Esophagus squamous epithelium (tissue), 4 donors: ENCODE measurements around the gene CTDP1.

Source experiments
- POLR2A ChIP-seq, 4 donors: fragments of 450-650 bp; IDR thresholded peaks; one replicate each; pipeline ENCODE4 v1.6.1; 2017; ENCODE audit warnings: antibody characterized with exemption in 4 of 4, mild to moderate bottlenecking in 4 of 4, moderate library complexity in 3 of 4
- TF ChIP-seq, protein P1 (sequence below), 6 experiments: fragments of 450-650 bp in 4 of 6; fragments of 200-600 bp in 2 of 6; sonication (generic) in 2 of 6; IDR thresholded peaks; one replicate each; pipeline ENCODE4 v1.5.1; 2016 to 2019; ENCODE audit warnings: antibody characterized with exemption in 6 of 6, mild to moderate bottlenecking in 4 of 6, moderate library complexity in 4 of 6

DNA sequence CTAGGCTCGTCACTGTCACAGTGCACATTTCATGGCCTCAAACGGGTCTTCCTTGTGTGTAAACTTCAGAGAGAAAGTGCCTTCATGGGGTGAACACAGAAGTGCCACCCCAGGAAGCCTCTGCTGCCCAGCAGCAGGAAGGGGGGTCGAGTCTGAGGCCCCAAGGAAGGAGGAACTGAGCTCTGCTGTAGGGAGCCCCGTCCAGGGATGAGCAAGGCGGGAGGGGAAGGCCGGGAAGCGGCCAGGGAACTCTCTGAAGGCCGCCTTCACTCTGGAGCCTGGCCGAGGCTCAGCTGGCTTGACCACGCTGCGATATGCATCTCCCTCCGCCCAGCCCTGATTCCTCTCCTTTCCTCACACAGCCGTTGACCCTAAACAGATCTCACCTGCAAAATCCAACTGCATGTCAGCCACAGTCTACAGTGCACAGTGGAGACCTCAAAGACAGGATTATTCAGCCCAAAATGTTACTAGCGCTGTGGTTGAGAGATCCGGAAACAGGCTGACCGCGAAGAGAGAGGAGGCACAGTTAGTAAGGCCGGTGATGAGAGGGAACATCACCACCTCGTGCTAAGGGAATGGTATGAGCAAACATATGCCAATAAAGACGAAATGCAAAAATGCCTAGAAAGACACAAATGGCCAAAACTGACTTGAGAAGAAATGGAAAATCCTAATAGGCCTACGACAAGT lies 34.2 kb upstream of the CTDP1 start:
- TF ChIP-seq, protein P1, sequence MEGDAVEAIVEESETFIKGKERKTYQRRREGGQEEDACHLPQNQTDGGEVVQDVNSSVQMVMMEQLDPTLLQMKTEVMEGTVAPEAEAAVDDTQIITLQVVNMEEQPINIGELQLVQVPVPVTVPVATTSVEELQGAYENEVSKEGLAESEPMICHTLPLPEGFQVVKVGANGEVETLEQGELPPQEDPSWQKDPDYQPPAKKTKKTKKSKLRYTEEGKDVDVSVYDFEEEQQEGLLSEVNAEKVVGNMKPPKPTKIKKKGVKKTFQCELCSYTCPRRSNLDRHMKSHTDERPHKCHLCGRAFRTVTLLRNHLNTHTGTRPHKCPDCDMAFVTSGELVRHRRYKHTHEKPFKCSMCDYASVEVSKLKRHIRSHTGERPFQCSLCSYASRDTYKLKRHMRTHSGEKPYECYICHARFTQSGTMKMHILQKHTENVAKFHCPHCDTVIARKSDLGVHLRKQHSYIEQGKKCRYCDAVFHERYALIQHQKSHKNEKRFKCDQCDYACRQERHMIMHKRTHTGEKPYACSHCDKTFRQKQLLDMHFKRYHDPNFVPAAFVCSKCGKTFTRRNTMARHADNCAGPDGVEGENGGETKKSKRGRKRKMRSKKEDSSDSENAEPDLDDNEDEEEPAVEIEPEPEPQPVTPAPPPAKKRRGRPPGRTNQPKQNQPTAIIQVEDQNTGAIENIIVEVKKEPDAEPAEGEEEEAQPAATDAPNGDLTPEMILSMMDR (IDR thresholded peaks at IDR 0.05): no peak
- no peak for TF ChIP-seq POLR2A (IDR thresholded peaks at IDR 0.05)
